Measurements from ENCODE around the gene PLCH1.
A peak's percentile ranks its signal among the peaks of the same experiment; 100 is the strongest.

Gene PLCH1

DNA sequence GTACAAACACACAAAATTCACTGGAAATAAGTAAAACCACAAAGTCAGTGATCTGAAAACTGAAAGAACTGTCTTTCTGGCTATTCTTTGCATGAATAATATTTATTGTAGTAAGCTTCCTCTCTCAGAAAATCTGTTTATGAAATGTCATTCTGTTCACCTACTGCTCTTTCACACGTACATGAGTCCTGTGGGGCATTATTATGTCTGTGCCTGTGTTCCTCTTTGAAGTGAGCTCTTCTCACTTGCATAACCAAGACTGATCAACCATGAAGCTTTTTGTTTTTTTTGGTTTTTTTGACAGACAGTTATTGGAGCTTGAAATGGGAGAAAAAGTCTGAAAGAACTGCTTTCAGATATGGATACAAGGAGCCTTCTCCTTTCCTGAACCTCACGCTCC, 195.8 kb downstream of the PLCH1 start:
- peak in 1 of 2 experiments; percentile 18 for DNase-seq (ENCODE audit: low read depth in 1 of 2, low spot score in 1 of 2)
- Histone ChIP-seq H3K4me3 (replicated peaks; ENCODE audit: insufficient read depth, low read length) (no peak overlapping the region), H3K27ac (replicated peaks) (no peak overlapping the region), H3K27me3 (ENCODE audit: insufficient read depth, poor library complexity, severe bottlenecking) (no peaks in the 10 kb centered on the region)
- TF ChIP-seq POLR2AphosphoS5 (IDR thresholded peaks at IDR 0.05; ENCODE audit: low read depth) (no peak), GABPA (IDR thresholded peaks at IDR 0.05; ENCODE audit: low read depth) (no peak), SPI1 (IDR thresholded peaks at IDR 0.05; ENCODE audit: borderline replicate concordance, low read depth) (peak; percentile 53; the same call in 1 of the 2 replicates)
- TF ChIP-seq, protein P1, sequence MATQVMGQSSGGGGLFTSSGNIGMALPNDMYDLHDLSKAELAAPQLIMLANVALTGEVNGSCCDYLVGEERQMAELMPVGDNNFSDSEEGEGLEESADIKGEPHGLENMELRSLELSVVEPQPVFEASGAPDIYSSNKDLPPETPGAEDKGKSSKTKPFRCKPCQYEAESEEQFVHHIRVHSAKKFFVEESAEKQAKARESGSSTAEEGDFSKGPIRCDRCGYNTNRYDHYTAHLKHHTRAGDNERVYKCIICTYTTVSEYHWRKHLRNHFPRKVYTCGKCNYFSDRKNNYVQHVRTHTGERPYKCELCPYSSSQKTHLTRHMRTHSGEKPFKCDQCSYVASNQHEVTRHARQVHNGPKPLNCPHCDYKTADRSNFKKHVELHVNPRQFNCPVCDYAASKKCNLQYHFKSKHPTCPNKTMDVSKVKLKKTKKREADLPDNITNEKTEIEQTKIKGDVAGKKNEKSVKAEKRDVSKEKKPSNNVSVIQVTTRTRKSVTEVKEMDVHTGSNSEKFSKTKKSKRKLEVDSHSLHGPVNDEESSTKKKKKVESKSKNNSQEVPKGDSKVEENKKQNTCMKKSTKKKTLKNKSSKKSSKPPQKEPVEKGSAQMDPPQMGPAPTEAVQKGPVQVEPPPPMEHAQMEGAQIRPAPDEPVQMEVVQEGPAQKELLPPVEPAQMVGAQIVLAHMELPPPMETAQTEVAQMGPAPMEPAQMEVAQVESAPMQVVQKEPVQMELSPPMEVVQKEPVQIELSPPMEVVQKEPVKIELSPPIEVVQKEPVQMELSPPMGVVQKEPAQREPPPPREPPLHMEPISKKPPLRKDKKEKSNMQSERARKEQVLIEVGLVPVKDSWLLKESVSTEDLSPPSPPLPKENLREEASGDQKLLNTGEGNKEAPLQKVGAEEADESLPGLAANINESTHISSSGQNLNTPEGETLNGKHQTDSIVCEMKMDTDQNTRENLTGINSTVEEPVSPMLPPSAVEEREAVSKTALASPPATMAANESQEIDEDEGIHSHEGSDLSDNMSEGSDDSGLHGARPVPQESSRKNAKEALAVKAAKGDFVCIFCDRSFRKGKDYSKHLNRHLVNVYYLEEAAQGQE (IDR thresholded peaks at IDR 0.05; ENCODE audit: insufficient replicate concordance, low read depth): no peak

DNA sequence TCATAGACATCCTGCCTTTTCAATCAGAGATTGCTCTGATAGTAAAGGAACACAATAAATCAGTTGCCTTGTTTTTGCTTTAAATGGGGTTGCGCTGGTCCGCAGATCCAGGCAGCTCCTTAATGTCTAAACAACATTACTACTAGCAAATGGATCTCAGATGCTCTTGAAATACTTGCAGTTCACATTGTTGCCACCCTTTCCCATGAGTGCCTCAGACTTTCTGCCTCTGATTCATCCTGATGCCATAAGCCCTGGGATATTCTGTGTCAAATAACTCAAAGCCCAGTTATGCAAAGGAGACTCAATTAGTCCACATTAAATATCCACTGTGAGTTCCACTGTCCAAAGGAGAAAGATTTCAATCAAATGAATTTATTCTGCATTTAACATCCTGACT, 196.7 kb downstream of the PLCH1 start:
- DNase-seq (ENCODE audit: low read depth in 1 of 2, low spot score in 1 of 2): no peak
- TF ChIP-seq POLR2AphosphoS5 (IDR thresholded peaks at IDR 0.05; ENCODE audit: low read depth) (no peak), GABPA (IDR thresholded peaks at IDR 0.05; ENCODE audit: low read depth) (no peak), SPI1 (IDR thresholded peaks at IDR 0.05; ENCODE audit: borderline replicate concordance, low read depth) (no peak)
- TF ChIP-seq, protein P1 (IDR thresholded peaks at IDR 0.05; ENCODE audit: insufficient replicate concordance, low read depth): no peak
- TF ChIP-seq, protein P2, sequence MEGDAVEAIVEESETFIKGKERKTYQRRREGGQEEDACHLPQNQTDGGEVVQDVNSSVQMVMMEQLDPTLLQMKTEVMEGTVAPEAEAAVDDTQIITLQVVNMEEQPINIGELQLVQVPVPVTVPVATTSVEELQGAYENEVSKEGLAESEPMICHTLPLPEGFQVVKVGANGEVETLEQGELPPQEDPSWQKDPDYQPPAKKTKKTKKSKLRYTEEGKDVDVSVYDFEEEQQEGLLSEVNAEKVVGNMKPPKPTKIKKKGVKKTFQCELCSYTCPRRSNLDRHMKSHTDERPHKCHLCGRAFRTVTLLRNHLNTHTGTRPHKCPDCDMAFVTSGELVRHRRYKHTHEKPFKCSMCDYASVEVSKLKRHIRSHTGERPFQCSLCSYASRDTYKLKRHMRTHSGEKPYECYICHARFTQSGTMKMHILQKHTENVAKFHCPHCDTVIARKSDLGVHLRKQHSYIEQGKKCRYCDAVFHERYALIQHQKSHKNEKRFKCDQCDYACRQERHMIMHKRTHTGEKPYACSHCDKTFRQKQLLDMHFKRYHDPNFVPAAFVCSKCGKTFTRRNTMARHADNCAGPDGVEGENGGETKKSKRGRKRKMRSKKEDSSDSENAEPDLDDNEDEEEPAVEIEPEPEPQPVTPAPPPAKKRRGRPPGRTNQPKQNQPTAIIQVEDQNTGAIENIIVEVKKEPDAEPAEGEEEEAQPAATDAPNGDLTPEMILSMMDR (IDR thresholded peaks at IDR 0.05; ENCODE audit: insufficient read depth, low read length): no peak
- no peaks in the 10 kb centered on the region for H3K27me3 ChIP-seq (ENCODE audit: insufficient read depth, poor library complexity, severe bottlenecking)
- H3K4me3 ChIP-seq (replicated peaks; ENCODE audit: insufficient read depth, low read length): no peak overlapping the region
- no peak overlapping the region for H3K27ac ChIP-seq (replicated peaks)

DNA sequence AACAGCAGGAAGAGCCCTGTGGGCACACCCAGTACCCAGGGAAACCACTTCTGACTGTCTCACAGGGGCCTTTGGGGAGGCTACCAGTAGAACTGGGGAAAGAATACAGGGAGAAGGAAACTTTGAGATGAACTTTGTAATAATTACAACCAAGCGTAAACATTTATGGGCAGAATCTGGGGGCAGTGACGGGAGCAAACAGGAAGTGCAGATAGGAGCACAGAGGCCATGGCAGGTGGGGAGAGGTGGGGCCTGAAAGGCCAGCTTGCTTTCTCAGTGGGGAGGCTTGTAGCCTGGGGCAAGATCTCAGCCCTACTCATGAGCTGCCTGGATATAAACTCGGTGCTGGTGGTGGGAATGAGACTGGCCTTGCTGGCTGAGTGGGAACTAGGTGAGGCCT, 209.8 kb downstream of the PLCH1 start:
- TF ChIP-seq, protein P2 (IDR thresholded peaks at IDR 0.05; ENCODE audit: insufficient read depth, low read length): no peak
- TF ChIP-seq, protein P1 (IDR thresholded peaks at IDR 0.05; ENCODE audit: insufficient replicate concordance, low read depth): no peak
- no peak for TF ChIP-seq SPI1 (IDR thresholded peaks at IDR 0.05; ENCODE audit: borderline replicate concordance, low read depth)
- no peak for TF ChIP-seq POLR2AphosphoS5 (IDR thresholded peaks at IDR 0.05; ENCODE audit: low read depth)
- no peak for TF ChIP-seq GABPA (IDR thresholded peaks at IDR 0.05; ENCODE audit: low read depth)
- DNase-seq (ENCODE audit: low read depth in 1 of 2, low spot score in 1 of 2): no peak

More for the DNA sequence above, 209.8 kb downstream of the PLCH1 start:
- H3K27ac ChIP-seq (replicated peaks): no peak overlapping the region
- H3K27me3 ChIP-seq (ENCODE audit: insufficient read depth, poor library complexity, severe bottlenecking): no peaks in the 10 kb centered on the region
- no peak overlapping the region for H3K4me3 ChIP-seq (replicated peaks; ENCODE audit: insufficient read depth, low read length)

All from HL-60 (cell line).